Activated naive CD8-positive, alpha-beta T cell treated with anti-CD3 and anti-CD28 coated beads for 36 hours (primary cell): ENCODE results near the gene TUBB2B. TPM values are rescaled to one million over a fixed set of nuclear protein-coding genes. Genes with fewer than 3 reads are reported as not detected.
"Not testable (repeated sequence)": the region's sequence is repeated elsewhere in the genome, so short reads cannot be mapped to it uniquely, and the experiment has no call there.

Experiments used
- DNase-seq: peaks from one replicate; pipeline ENCODE4 v3.0.0; 2021
- H3K27ac Mint-ChIP-seq: one replicate; pipeline ENCODE4 v1.8.0; 2022; ENCODE audit warnings: mild to moderate bottlenecking, moderate library complexity, mixed read lengths
- H3K27me3 Mint-ChIP-seq: one replicate; pipeline ENCODE4 v1.8.0; 2022; ENCODE audit warnings: mild to moderate bottlenecking, mixed read lengths
- H3K36me3 Mint-ChIP-seq: one replicate; pipeline ENCODE4 v1.8.0; 2021; ENCODE audit warnings: mild to moderate bottlenecking, mixed read lengths
- H3K4me1 Mint-ChIP-seq: one replicate; pipeline ENCODE4 v1.8.0; 2021; ENCODE audit warnings: mixed read lengths
- H3K4me3 Mint-ChIP-seq: one replicate; pipeline ENCODE4 v1.8.0; 2022; ENCODE audit warnings: mild to moderate bottlenecking, moderate library complexity, mixed read lengths
- H3K9me3 Mint-ChIP-seq: one replicate; pipeline ENCODE4 v1.8.0; 2022; ENCODE audit warnings: mixed read lengths
- total RNA-seq, 2 experiments: library from RNA; stranded (reverse); gene quantifications; one replicate each; pipeline ENCODE4 v1.2.3, GENCODE V29; 2021

The TUBB2B gene
- total RNA-seq, 2 experiments from 2014 or later: 0.25 to 0.28 TPM

DNA sequence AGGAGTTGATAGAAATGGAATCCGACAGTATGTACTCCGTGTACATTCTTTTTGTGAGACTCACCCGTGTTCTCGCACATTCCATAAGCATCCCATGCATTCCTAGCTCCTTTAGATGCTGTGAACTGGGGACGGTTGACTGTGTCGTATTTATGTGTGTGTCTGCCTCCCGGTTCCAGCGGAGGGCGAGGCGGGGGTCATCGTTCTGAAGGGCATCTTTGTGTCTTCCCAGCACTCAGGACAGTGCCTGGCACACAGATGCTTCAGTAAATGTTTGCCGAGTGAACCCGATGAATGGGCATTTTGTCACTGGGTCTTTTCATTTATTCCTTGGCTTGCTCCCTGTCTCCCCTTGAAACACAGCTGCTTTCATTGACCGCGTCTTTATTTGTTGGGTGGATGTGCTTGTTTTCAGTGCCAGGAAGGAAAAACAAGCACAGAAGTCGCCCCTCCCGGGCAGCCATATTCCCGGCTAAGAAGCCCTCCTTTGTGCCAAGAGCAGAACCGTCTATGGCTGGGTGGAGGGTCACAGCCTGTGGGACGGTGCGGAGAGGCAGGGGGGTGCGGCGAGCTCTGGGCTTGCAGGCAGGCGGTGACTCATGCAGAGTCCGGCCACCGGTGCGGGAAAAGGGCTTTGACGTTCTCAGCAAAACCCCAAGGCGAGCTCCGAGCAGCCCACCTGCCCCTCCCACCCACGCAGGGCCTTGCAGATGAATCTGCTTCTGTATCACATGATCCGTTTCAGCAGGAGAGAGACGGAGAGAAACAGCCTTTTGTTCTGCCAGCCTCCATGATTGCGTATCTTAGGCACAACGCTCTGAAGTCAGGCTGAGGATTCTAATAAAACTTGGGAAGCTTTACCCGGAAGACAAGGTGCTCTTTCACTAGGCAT lies 20.0 kb upstream of the TUBB2B start:
- Mint-ChIP-seq H3K27me3 (peaks cover 44% of the 10 kb centered on the region), H3K9me3 (no peaks in the 10 kb centered on the region), H3K4me1 (peaks cover 7% of the 10 kb centered on the region), H3K36me3 (no peaks in the 10 kb centered on the region), H3K27ac (no peak overlapping the region), H3K4me3 (no peak overlapping the region)
- DNase-seq: no peak

DNA sequence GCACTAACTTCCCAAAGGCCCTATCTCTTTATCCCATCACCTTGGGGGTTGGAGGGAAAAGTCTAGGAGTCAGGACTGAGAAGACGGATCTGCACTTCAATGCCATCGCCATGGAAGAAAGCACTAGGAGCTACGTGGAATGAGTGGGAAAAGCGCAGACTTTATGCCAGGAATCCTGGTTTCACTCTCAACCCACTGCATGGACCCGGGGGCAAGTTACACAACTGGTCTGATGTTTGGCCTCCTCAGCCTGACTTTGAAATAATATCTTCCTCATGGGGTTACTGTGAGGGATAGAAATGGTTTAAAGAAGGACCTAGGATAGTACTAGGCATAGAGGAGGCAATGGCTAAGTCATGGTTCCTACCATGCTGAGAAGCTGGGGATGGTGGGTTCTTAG lies 17.8 kb upstream of the TUBB2B start:
- H3K36me3 Mint-ChIP-seq: no peaks in the 10 kb centered on the region
- peaks cover 3% of the 10 kb centered on the region for H3K4me1 Mint-ChIP-seq
- no peak overlapping the region for H3K4me3 Mint-ChIP-seq
- DNase-seq: no peak
- H3K27me3 Mint-ChIP-seq: peaks cover 36% of the 10 kb centered on the region
- no peaks in the 10 kb centered on the region for H3K9me3 Mint-ChIP-seq
- no peak overlapping the region for H3K27ac Mint-ChIP-seq

DNA sequence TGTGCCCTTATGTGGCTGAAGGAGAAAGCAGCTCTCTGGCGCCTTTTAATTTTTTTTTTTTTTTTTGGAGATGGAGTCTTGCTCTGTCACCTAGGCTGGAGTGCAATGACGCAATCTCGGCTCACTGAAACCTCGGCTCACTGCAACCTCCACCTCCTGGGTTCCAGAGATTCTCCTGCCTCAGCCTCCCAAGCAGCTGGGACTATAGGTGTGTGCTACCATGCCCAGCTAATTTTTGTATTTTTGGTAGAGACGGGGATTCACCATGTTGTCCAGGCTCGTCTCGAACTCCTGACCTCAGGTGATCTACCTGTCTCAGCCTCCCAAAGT lies 17.3 kb upstream of the TUBB2B start:
- not testable (repeated sequence) for H3K4me3 Mint-ChIP-seq, H3K4me1 Mint-ChIP-seq, H3K27ac Mint-ChIP-seq, H3K36me3 Mint-ChIP-seq, DNase-seq, H3K9me3 Mint-ChIP-seq
- peaks cover 36% of the 10 kb centered on the region for H3K27me3 Mint-ChIP-seq

DNA sequence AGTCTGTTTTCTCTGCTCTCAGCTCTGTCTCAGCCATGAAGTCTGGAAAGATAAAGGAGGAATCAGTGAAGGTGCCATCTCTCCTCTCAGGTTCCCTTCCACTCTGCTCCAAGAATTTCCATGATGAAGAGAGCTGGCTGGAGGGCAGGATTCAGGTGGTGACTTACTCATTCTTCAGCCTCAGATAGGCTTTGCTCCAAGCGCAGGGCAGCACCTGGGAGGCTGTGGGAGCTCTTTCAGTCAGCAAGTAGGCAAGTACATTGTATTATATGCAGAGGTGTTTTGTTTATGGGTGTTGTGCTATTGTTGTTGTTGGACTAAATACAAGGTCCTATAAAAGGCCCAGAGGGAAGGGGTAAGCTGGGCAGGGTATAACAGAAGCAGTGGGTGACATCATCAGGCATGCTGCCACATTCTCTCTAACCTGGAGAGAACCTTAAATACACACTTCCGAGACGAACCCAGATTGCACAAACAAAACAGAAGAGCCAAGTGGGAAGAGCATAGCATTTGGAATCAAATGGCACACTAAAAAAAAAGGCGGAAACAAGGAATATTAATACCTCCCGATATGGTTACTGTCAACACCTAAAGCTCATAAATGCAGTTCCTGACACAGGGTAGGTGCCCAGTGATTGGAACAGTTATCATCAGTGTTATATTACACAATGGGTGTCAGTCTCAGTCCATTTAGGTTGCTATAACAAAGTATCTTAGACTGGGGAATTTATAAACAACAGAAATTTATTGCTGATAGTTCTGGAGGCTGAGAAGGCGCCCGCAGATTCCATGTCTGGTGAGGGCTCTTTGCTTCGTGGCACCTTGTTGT lies 16.8 kb upstream of the TUBB2B start:
- H3K27me3 Mint-ChIP-seq: peaks cover 36% of the 10 kb centered on the region

DNA sequence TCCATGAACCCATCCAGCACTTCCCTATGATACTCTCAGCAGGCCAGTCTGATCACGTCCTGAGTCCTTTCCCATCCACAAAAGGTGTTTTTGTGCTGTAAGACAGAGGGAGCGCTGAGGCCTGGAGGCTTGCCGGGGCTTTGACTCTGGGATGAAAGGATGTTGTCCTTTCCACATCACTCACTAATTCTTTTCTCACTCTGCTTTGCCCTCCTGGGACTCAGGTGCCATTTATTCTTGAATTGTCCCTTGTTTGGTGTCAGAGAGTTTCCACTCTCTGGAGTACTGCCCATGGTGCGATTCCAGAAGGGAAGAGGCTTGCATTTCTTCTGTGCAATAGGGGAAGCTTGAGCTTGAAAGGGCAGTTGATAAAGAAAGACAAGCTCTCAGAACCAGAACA lies 15.3 kb upstream of the TUBB2B start:
- no peak overlapping the region for H3K4me3 Mint-ChIP-seq
- no peak overlapping the region for H3K27ac Mint-ChIP-seq
- no peak for DNase-seq
- H3K27me3 Mint-ChIP-seq: peaks cover 36% of the 10 kb centered on the region
- no peaks in the 10 kb centered on the region for H3K9me3 Mint-ChIP-seq
- H3K36me3 Mint-ChIP-seq: no peaks in the 10 kb centered on the region
- H3K4me1 Mint-ChIP-seq: no peaks in the 10 kb centered on the region

More for the DNA sequence above, 16.8 kb upstream of the TUBB2B start:
- Mint-ChIP-seq H3K27ac (no peak overlapping the region), H3K4me1 (peaks cover 3% of the 10 kb centered on the region), H3K9me3 (no peaks in the 10 kb centered on the region), H3K4me3 (no peak overlapping the region), H3K36me3 (no peaks in the 10 kb centered on the region)
- DNase-seq: no peak

DNA sequence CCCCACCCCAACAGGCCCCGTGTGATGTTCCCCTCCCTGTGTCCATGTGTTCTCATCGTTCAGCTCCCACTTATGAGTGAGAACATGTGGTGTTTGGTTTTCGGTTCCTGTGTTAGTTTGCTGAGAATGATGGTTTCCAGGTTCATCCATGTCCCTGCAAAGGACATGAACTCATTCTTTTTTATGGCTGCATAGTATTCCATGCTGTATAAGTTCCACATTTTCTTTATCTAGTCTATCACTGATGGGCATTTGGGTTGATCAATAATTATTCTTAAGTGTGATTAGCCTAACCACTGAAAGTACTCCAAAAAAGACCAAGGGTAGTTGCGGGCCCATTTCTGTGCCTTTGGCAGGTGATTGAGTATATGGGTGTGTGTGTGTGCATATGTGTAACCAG lies 14.3 kb upstream of the TUBB2B start:
- H3K27me3 Mint-ChIP-seq: peaks cover 36% of the 10 kb centered on the region
- H3K27ac Mint-ChIP-seq, H3K36me3 Mint-ChIP-seq, H3K4me3 Mint-ChIP-seq, DNase-seq, H3K9me3 Mint-ChIP-seq, H3K4me1 Mint-ChIP-seq: not testable (repeated sequence)

DNA sequence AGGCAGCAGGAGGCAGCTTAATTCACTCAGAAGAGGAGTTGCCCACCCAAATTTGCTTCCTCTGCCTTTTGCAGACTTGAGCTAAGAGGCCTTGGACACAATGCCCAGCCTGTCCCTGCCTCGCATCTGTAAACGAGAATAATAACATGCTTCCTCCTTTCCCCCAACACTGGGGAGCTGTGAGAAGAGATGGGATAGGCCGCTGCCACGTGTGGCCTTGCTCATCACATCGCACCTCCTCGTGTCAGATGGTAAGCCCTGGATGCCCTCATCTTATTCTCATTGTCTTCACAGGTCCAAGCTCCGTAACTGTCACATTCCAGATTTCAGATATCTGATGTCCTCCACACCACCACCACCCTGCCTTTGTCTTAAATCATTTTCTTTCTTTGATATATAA lies 13.1 kb upstream of the TUBB2B start:
- Mint-ChIP-seq H3K36me3 (no peaks in the 10 kb centered on the region), H3K9me3 (no peaks in the 10 kb centered on the region), H3K27ac (no peak overlapping the region), H3K27me3 (peaks cover 47% of the 10 kb centered on the region), H3K4me1 (no peaks in the 10 kb centered on the region), H3K4me3 (no peak overlapping the region)
- no peak for DNase-seq

DNA sequence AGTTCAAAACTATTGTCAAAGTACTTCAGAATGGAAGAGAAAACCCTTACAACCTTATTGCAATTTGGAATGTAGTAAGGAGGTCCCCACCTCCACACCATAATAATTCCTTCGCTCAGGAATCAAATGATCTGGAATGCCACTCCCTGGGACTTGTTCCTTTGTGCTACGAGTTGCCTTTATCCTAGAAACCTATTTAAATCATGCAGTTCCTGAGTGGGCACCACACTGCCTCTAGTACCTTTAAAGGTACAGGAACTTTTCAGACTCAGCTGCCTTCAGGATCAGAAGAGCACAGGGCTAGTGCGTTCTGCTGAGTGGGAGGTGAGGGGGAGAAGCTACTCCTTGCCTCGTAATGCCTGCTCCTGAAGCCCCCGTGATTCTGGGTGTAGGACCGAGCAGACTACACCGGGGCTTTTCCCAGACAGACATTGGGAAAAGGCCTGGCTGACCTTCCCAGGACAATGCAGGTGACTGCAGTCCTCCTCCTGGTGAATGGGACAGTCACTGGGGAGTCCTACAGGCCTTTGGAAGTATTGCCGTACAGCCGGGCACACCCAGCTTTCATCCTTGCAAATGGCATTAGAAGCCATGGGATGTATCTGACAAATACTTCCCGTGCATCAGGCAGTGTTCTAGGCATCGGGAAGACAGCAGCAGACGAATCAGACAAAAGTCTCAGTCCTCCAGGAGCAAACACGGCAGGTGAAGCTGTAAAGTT lies 11.8 kb upstream of the TUBB2B start:
- Mint-ChIP-seq H3K36me3 (no peaks in the 10 kb centered on the region), H3K27ac (no peak overlapping the region), H3K4me3 (no peak overlapping the region), H3K9me3 (no peaks in the 10 kb centered on the region), H3K27me3 (peaks cover 59% of the 10 kb centered on the region), H3K4me1 (no peaks in the 10 kb centered on the region)
- no peak for DNase-seq

DNA sequence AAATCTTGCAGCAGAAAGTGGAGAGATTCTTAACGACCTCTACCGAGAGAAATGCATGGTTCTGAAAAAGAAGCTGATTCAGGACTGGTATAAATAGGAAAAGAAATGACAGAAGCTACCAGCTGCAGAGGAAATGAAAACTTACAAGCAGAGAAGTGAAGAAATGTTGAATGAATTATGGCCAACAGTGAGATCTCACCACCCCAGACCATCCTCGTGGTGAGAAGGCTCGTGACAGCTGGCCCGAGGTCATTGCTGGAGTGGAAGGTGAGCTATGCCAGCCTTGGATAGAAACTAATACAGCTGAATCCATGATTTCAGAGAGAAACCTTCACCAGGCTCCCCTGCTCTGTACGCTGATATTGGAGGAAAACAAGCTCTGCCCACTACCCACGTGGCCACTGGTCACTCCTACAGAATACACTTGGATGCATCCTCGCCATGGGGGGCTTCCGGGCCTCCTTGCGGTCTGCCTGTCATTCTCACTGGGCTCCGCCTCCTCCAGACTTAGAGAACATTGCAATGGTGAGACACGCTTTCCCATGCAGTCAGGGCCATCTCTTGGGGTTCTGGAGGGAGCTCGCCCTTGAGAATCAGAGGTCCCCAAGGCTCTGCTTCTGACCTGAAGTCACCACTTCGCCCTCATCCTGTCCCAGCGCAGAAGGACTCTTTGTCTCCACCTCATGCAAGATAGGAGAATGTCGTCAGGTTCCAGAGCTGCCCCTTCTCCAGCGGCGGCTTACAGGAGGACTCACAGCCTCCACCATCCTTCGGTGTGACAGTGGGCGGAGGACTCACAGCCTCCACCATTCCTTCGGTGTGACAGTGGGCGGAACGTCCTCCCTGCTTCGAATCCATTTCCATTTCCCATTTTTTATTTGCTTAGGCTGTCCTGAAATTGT lies 10.6 kb upstream of the TUBB2B start:
- Mint-ChIP-seq H3K27me3 (peaks cover 67% of the 10 kb centered on the region), H3K36me3 (no peaks in the 10 kb centered on the region), H3K4me3 (no peak overlapping the region), H3K4me1 (no peaks in the 10 kb centered on the region), H3K9me3 (no peaks in the 10 kb centered on the region), H3K27ac (no peak overlapping the region)
- DNase-seq: no peak

DNA sequence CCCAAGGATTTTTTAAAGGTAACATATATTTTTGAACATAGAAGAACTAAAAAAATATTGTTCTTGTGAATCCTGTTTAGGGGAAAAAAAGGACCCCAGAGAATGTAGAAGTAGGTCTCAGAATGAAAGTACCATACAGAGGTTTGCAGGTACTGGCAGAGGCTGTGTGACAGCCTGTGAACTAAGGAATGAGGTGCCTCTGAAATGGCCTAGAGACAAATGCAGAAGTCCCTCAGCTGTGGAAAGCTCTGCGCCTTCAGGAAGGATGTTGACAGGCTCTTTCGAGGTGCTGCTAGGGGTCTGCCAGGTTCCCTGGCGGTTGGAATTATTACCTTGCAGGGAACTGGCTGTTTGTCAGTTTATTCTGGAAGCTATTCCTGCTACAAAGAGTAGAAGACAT lies 8.6 kb upstream of the TUBB2B start:
- peaks cover 9% of the 10 kb centered on the region for H3K4me1 Mint-ChIP-seq
- H3K27me3 Mint-ChIP-seq: peaks cover 87% of the 10 kb centered on the region
- H3K9me3 Mint-ChIP-seq: no peaks in the 10 kb centered on the region

DNA sequence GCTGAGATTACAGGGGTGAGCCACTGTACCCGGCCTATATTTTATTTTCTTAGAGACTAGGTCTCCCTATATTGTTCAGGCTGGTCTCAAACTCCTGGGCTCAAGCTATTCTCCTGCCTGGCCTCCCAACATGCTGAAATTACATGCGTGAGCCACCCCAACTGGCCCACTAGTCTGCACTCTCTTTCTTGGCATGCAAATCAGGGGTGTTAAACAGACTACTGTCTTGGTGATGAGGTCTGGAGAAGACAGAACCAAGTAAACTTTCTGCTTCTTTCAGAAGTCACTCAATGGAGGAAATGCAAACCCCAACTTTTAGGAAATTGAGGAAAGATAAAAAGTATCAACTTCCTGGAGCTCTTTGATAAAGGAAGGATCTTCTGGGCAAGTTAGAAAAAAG lies 8.0 kb upstream of the TUBB2B start:
- Mint-ChIP-seq H3K27ac (no peak overlapping the region), H3K27me3 (peaks cover 92% of the 10 kb centered on the region), H3K9me3 (no peaks in the 10 kb centered on the region), H3K4me1 (peaks cover 15% of the 10 kb centered on the region), H3K4me3 (no peak overlapping the region), H3K36me3 (no peaks in the 10 kb centered on the region)
- DNase-seq: no peak

More for the DNA sequence above, 8.6 kb upstream of the TUBB2B start:
- H3K27ac Mint-ChIP-seq: no peak overlapping the region
- DNase-seq: no peak
- H3K4me3 Mint-ChIP-seq: no peak overlapping the region
- H3K36me3 Mint-ChIP-seq: no peaks in the 10 kb centered on the region

DNA sequence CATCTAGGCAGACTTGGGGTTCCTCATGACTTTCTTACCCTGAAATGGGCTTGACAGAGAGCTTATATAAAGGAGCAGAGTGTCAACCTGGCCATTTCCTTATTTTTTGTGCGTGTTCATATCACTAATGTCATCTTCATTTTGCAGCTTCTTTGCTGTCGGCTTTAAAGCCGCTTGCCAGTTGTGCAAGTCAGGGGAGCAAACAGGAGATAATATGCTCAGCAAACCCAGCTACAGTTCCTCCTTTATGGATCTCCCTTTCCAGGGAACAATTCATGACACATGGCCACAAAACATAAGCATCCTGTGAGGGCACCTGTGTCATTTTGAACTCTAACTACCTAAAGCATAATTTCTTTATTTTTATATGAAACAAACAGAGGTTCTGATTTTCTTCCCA lies 6.5 kb upstream of the TUBB2B start:
- no peak overlapping the region for H3K4me3 Mint-ChIP-seq
- no peaks in the 10 kb centered on the region for H3K36me3 Mint-ChIP-seq
- DNase-seq: no peak
- H3K27ac Mint-ChIP-seq: no peak overlapping the region
- peaks cover 28% of the 10 kb centered on the region for H3K4me1 Mint-ChIP-seq
- peaks cover 94% of the 10 kb centered on the region for H3K27me3 Mint-ChIP-seq
- H3K9me3 Mint-ChIP-seq: no peaks in the 10 kb centered on the region

DNA sequence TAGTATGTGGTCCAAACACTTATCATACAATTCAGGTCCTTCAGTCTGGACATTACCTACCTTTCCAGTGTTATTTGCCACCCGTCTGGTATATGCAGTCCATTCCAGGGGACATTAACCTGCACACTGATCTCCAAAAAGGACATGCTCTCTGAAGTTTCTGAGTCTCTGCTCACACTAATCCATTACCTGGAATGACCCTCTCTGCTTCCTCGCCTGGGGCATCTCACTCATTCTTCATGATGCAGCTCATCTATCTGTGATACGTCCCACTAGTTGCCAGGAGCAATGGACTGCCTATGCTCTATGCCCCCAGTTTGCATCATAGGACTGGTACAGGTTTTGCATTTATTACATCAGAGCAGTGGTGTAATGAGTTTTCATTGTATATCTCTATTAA lies 5.9 kb upstream of the TUBB2B start:
- no peak overlapping the region for H3K4me3 Mint-ChIP-seq
- DNase-seq: no peak
- no peak overlapping the region for H3K27ac Mint-ChIP-seq
- H3K27me3 Mint-ChIP-seq: peaks cover 96% of the 10 kb centered on the region
- peaks cover 31% of the 10 kb centered on the region for H3K4me1 Mint-ChIP-seq
- no peaks in the 10 kb centered on the region for H3K36me3 Mint-ChIP-seq
- H3K9me3 Mint-ChIP-seq: no peaks in the 10 kb centered on the region
